Keratinocyte (primary cell): Measurements from ENCODE around the gene PDXDC1. TPM values are rescaled to one million over a fixed set of nuclear protein-coding genes. Genes with fewer than 3 reads are reported as not detected.
"Not testable (repeated sequence)": the region's sequence is repeated elsewhere in the genome, so short reads cannot be mapped to it uniquely, and the experiment has no call there.

Source experiments
- DNase-seq: peaks from one replicate; pipeline ENCODE4 v3.0.0-alpha.2; 2011; ENCODE audit warnings: low read depth, missing footprints, low spot score
- FAIRE-seq: peaks from 2 replicates; lab custom pipeline; 2011; peaks lifted over from hg19 to GRCh38; lab: Jason Lieb, UNC
- H2AFZ ChIP-seq: 2 replicates; pipeline ENCODE4 v1.6.0; 2012; ENCODE audit warnings: low read length, control low read depth, inconsistent platforms; ENCODE audit not compliant: control insufficient read depth
- H3K27ac ChIP-seq: 2 replicates; pipeline ENCODE4 v1.5.1; 2011; ENCODE audit warnings: low read length; ENCODE audit not compliant: control insufficient read depth, insufficient read depth
- H3K27me3 ChIP-seq: 3 replicates; pipeline ENCODE4 v1.6.0; 2011; ENCODE audit warnings: low read length; ENCODE audit not compliant: control insufficient read depth, insufficient read depth; ENCODE audit errors: extremely low read depth
- H3K36me3 ChIP-seq, 2 experiments: 2 replicates in 1 of 2; 3 replicates in 1 of 2; pipeline ENCODE4 v1.5.1; 2011; ENCODE audit warnings: low read length in 2 of 2, mild to moderate bottlenecking in 1 of 2; ENCODE audit not compliant: control insufficient read depth in 2 of 2, insufficient read depth in 2 of 2; ENCODE audit errors: extremely low read depth in 1 of 2
- H3K4me1 ChIP-seq: 3 replicates; pipeline ENCODE4 v1.5.1; 2011; ENCODE audit warnings: low read length; ENCODE audit not compliant: control insufficient read depth, insufficient read depth; ENCODE audit errors: extremely low read depth
- H3K4me2 ChIP-seq: 3 replicates; pipeline ENCODE4 v1.6.0; 2011; ENCODE audit warnings: low read depth, low read length; ENCODE audit not compliant: control insufficient read depth, insufficient read depth; ENCODE audit errors: extremely low read depth
- H3K4me3 ChIP-seq, 3 experiments: fragments of 200-600 bp in 1 of 3; sonication (generic) in 1 of 3; 2 replicates in 2 of 3; 3 replicates in 1 of 3; pipeline ENCODE4 v1.5.1; 2011 to 2016; ENCODE audit warnings: low read length in 3 of 3, mild to moderate bottlenecking in 3 of 3, control low read depth in 2 of 3, inconsistent platforms in 1 of 3, low read depth in 1 of 3, mixed read lengths in 1 of 3, mixed run types in 1 of 3, moderate library complexity in 1 of 3; ENCODE audit not compliant: control insufficient read depth in 2 of 3, insufficient read depth in 2 of 3; ENCODE audit errors: extremely low read depth in 1 of 3
- H3K79me2 ChIP-seq: 2 replicates; pipeline ENCODE4 v1.6.0; 2012; ENCODE audit warnings: low read length; ENCODE audit not compliant: control insufficient read depth, insufficient read depth
- H3K9ac ChIP-seq: 3 replicates; pipeline ENCODE4 v1.6.0; 2011; ENCODE audit warnings: low read length; ENCODE audit not compliant: control insufficient read depth, insufficient read depth; ENCODE audit errors: extremely low read depth
- H3K9me1 ChIP-seq: 3 replicates; pipeline ENCODE4 v1.6.0; 2011; ENCODE audit warnings: low read length; ENCODE audit not compliant: control insufficient read depth, insufficient read depth; ENCODE audit errors: extremely low read depth
- H3K9me3 ChIP-seq: 2 replicates; pipeline ENCODE4 v1.5.1; 2012; ENCODE audit warnings: low read depth, low read length; ENCODE audit not compliant: control insufficient read depth
- H4K20me1 ChIP-seq: 3 replicates; pipeline ENCODE4 v1.6.0; 2011; ENCODE audit warnings: low read length; ENCODE audit not compliant: control insufficient read depth, insufficient read depth; ENCODE audit errors: extremely low read depth
- dilution Hi-C: fragments of 300-500 bp; cut with MboI; formaldehyde crosslinking; loops from one replicate; pipeline ENCODE4 v1.7.0; 2020; ENCODE audit warnings: low sequenced_read_pairs; ENCODE audit not compliant: extremely low pct_ligation_motif_present
- polyA plus RNA-seq, 5 experiments: library from polyadenylated mRNA; depleted of rRNA in 3 of 5; stranded (reverse) in 3 of 5; stranded (forward) in 1 of 5; unstranded in 1 of 5; fragments of >200 nt; gene quantifications; 1 replicate in 1 of 5; 2 replicates in 3 of 5; 3 replicates in 1 of 5; pipeline versions ENCODE4 v1.2.1 to v1.2.3, GENCODE V29; 2011 to 2012; ENCODE audit warnings: missing spikeins in 2 of 5, low read depth in 1 of 5, low replicate concordance in 1 of 5

PDXDC1 gene
- polyA plus RNA-seq, 1 donor (not counting 4 experiments of a cell fraction or from before 2014, with no cell fraction given), result 70.7 TPM

DNA sequence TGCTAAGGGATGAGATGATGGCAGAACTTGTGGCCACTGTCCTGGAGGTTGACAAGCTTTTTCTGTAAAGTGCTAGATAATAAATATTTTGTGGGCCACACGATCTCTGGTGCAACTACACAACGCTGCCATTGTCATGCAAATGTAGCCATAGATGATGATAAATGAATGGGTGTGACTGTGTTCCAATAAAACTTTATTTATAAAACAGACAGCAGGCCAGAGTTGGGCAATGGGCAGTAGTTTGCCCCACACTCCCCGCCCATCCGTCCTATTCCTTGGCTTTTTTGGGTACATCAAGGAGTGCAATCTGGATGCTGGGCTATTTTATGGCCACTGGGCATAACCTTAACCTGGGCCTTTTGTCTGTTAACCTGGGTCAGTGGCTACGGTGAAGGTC is 184.8 kb downstream of the PDXDC1 start:
- H3K4me1 ChIP-seq, H3K9ac ChIP-seq, H4K20me1 ChIP-seq, H3K4me2 ChIP-seq, H3K27me3 ChIP-seq, H3K9me3 ChIP-seq, H3K27ac ChIP-seq, H3K9me1 ChIP-seq, DNase-seq, FAIRE-seq, H3K36me3 ChIP-seq, H3K79me2 ChIP-seq, dilution Hi-C loops, H3K4me3 ChIP-seq, H2AFZ ChIP-seq: not testable (repeated sequence)

DNA sequence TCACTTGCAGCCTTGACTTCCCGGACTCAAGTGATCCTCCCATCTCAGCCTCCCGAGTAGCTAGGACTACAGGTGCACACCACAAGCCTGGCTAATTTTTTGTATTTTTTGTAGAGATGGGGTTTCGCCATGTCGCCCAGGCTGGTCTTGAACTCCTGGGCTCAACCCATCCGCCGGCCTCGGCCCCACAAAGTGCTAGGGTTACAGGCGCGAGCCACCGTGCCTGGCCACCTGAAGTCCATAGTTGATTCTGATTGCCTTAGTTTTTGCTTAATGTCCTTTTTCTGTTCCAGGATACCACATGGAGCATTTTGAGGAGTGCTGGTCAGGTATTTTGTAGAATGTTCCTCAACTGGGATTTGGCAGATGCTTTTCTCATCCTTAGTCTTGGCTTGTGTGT is 185.7 kb downstream of the PDXDC1 start:
- H3K27ac ChIP-seq, H3K9me1 ChIP-seq, H3K9me3 ChIP-seq, H4K20me1 ChIP-seq, H3K27me3 ChIP-seq, H3K4me1 ChIP-seq, DNase-seq, H2AFZ ChIP-seq, H3K79me2 ChIP-seq, dilution Hi-C loops, H3K4me3 ChIP-seq, H3K4me2 ChIP-seq, H3K9ac ChIP-seq, H3K36me3 ChIP-seq, FAIRE-seq: not testable (repeated sequence)

DNA sequence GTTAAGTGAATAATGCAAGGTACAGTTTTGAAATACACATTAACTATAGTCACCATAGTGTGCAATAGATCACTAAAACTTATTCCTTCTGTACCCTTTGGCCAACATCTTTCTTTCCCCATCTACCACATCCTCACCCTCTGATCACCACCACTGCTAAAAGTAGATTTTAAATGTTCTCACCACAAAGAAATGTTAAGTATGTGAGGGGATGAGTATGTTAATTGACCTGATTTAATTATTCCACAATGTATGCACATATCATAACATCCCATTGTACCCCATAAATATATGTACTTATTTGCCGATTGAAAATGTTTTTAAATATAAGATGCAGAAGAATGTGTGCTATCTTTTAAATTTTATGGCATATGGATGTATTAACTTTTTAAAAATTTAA is 188.2 kb downstream of the PDXDC1 start:
- H3K4me3 ChIP-seq, H3K27me3 ChIP-seq, DNase-seq, H3K9ac ChIP-seq, H3K79me2 ChIP-seq, H3K36me3 ChIP-seq, H3K4me2 ChIP-seq, H3K9me3 ChIP-seq, H2AFZ ChIP-seq, H3K9me1 ChIP-seq, dilution Hi-C loops, H4K20me1 ChIP-seq, H3K27ac ChIP-seq, H3K4me1 ChIP-seq, FAIRE-seq: not testable (repeated sequence)

DNA sequence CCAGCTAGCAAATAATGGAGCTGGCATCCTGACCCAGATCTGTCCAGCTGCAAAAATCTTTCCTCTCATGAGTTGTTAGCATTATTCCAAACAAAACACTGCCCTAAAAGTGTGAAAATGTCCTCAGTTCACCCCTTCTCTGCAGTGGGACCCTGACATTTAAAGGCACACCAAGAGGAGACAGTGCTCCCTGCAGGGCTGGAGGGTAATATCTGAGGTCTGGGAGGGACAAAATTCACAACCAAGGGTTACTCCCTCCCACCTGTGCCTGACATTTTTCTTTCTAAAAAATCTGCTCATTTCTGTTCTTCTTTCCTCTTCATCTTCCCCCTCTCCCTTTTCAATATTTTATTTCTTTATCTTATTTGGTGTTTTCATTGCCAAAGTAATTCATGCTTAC is 191.4 kb downstream of the PDXDC1 start:
- H3K79me2 ChIP-seq, FAIRE-seq, H3K9me1 ChIP-seq, H2AFZ ChIP-seq, H3K4me3 ChIP-seq, H3K27me3 ChIP-seq, H3K36me3 ChIP-seq, H3K4me2 ChIP-seq, H3K4me1 ChIP-seq, H3K9me3 ChIP-seq, H3K9ac ChIP-seq, H3K27ac ChIP-seq, dilution Hi-C loops, DNase-seq, H4K20me1 ChIP-seq: not testable (repeated sequence)

DNA sequence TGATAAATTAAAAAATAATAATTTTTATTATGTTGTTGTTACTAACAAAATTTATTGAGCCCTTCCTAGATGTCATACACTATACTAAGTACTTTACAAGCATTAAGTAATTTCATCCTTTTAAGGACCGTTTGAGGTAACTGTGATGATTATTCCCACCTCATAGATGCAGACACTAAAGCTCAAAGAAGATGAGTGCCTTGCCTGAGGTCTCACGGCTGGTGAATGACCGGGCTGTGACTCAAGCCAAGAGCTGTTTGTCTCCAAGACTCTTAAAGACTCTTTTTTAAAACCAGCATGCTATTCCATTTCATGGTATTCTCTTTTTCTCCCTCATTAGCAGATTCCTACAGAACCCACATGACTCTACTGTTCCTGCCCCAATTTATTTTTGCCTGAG is 193.5 kb downstream of the PDXDC1 start:
- dilution Hi-C loops, H3K9ac ChIP-seq, H3K9me3 ChIP-seq, DNase-seq, FAIRE-seq, H3K27ac ChIP-seq, H3K27me3 ChIP-seq, H3K36me3 ChIP-seq, H3K4me1 ChIP-seq, H3K9me1 ChIP-seq, H2AFZ ChIP-seq, H3K79me2 ChIP-seq, H3K4me3 ChIP-seq, H4K20me1 ChIP-seq, H3K4me2 ChIP-seq: not testable (repeated sequence)
